LNCAP (cell line): ENCODE data around the gene ENAH.

Source experiments
- TF ChIP-seq, protein P1 (sequence below): fragments of 450-650 bp; IDR thresholded peaks from 2 replicates; pipeline ENCODE4 v1.5.1; 2017; ENCODE audit warnings: mild to moderate bottlenecking

ENAH gene

GRCh38 chr1:225684741-225685140 lies 31.8 kb upstream of the ENAH start:
- TF ChIP-seq, protein P1, sequence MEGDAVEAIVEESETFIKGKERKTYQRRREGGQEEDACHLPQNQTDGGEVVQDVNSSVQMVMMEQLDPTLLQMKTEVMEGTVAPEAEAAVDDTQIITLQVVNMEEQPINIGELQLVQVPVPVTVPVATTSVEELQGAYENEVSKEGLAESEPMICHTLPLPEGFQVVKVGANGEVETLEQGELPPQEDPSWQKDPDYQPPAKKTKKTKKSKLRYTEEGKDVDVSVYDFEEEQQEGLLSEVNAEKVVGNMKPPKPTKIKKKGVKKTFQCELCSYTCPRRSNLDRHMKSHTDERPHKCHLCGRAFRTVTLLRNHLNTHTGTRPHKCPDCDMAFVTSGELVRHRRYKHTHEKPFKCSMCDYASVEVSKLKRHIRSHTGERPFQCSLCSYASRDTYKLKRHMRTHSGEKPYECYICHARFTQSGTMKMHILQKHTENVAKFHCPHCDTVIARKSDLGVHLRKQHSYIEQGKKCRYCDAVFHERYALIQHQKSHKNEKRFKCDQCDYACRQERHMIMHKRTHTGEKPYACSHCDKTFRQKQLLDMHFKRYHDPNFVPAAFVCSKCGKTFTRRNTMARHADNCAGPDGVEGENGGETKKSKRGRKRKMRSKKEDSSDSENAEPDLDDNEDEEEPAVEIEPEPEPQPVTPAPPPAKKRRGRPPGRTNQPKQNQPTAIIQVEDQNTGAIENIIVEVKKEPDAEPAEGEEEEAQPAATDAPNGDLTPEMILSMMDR, result no peak

DNA sequence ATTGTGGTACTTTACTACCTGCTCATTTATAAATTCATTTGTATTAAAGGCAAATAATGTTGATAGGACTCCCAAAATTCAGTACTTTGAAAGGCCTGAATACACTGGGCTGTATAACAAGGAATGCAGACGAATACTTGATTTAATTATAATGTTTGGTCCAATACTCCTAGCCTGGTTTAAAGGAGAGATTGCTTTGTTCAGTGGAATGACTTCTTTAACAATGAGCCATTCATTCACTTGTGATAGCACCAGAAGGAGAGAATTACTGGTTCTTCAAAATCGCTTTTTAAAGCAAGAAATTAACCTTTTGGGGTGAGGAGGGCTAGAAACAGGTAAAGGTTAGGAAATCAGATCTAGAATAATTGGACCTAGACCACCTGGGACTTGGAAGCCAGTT lies 28.3 kb upstream of the ENAH start:
- TF ChIP-seq, protein P1, result no peak

- TF ChIP-seq, protein P1, result no peak
Measured at GRCh38 chr1:225678545-225678944, 25.6 kb upstream of the ENAH start.

GRCh38 chr1:225677350-225678124 lies 24.6 kb upstream of the ENAH start:
- TF ChIP-seq, protein P1, result no peak

DNA sequence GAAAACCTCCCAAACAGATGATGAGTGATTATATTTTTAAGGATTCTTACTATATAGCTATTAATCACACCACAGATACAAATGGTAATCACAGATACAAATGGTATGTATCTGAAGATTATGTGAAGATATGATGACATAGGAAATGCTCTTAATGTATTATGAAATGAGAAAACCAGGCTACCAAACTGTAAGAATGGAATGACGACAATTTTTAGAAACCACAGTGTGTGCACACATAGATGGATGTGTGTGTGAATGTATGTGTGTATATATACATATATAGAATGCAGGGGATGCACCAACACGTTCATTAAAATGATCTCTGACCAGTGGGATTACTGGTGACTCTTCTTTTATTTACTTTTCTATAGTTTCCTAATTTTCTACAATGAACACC lies 21.5 kb upstream of the ENAH start:
- TF ChIP-seq, protein P1, result no peak

DNA sequence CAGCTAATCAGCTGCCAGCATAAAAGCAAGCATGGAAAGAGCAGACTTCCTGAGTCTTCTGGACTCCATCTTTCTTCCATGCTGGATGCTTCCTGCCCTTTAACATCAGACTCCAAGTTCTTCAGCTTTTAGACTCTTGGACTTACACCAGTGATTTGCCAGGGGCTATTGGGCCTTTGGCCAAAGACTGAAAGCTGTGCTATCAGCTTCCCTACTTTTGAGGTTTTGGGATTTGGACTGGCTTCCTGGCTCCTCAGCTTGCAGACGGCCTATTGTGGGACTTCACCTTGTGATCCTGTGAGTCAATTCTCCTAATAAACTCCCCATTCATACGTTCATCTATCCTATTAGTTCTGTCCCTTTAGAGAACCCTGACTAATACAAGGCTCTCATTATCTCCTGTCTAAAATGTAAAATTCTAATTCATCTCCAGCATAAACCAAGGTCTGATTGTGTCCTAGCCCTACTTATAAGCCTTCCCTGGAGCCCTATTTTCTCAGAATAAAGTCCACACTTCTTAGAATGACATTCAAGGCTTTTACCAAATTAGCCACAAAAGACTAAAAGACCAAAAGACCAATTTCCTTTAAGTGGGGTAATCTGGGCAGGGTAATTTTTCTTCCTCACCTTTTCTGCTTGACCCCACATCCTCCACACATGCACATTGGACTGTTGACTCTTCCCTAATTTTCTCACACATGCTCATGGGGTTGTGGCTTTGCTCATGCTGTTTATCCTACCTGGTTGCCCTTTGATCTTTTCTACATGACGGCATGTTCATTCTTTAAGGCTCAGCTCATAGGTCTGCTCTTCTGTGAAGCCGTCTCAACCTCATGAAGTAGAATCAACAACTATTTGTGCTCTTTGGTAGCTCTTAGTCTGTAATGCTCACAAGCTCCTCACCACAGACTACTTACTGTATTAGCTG lies 18.1 kb upstream of the ENAH start:
- TF ChIP-seq, protein P1, result no peak

DNA sequence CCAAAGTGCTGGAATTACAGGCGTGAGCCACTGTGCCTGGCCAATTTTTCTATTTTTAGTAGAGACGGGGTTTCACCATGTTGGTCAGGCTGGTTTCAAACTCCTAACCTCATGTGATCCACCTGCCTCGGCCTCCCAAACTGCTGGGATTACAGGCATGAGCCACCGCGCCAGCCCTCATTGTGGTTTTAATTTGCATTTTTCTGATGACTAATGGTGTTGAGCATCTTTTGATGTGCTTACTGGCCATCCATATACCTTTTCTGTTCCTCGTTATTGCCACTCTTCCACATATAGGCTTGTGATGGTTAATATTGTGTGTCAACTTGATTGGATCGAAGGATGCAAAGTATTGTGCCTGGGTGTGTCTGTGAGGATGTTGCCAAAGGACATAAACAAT lies 17.4 kb upstream of the ENAH start:
- TF ChIP-seq, protein P1, result no peak
